ENCODE data around the gene SOX2.

SOX2 gene

GRCh38 chr3:181725131-181725731 lies 13.5 kb downstream of the SOX2 start:
- Histone ChIP-seq H3K27me3 (ENCODE audit: control insufficient read depth in 1 of 2, insufficient read depth in 1 of 2, low read length in 2 of 2) (peaks cover 81 to 100% of the 10 kb centered on the region in 2 experiments), H3K4me1 (ENCODE audit: control insufficient read depth, insufficient read depth, low read depth, low read length) (peaks cover 14% of the 10 kb centered on the region), H3K79me1 (replicated peaks; ENCODE audit: low read length, poor library complexity, severe bottlenecking) (no peaks in the 10 kb centered on the region), H2BK120ac (ENCODE audit: low read depth, low read length) (no peak overlapping the region), H2AFZ (ENCODE audit: low read depth, low read length) (no peak overlapping the region), H3K4me2 (ENCODE audit: low read length, poor library complexity, severe bottlenecking) (peak overlapping the region; percentile 6), H4K8ac (ENCODE audit: low read length) (no peak overlapping the region), H2BK5ac (ENCODE audit: low read depth, low read length, poor library complexity, severe bottlenecking) (no peak overlapping the region), H3K23ac (ENCODE audit: low read length in 2 of 2) (no peak overlapping the region), H3K4me3 (ENCODE audit: insufficient read depth in 1 of 2, low read depth in 1 of 2, low read length in 2 of 2) (no peak overlapping the region), H3K4ac (ENCODE audit: low read depth in 1 of 2, low read length in 2 of 2) (no peak overlapping the region), H3K27ac (ENCODE audit: low read length, poor library complexity, severe bottlenecking) (no peak overlapping the region), H3K9ac (ENCODE audit: low read length) (no peak overlapping the region), H3K18ac (ENCODE audit: low read depth in 1 of 2, low read length in 2 of 2) (no peak overlapping the region), H2BK15ac (ENCODE audit: low read depth, poor library complexity, severe bottlenecking) (no peak overlapping the region), H2AK5ac (ENCODE audit: low read length, severe bottlenecking) (no peak overlapping the region), H2BK12ac (ENCODE audit: low read length in 2 of 2) (no peak overlapping the region), H3K36me3 (ENCODE audit: control insufficient read depth in 1 of 2, insufficient read depth in 2 of 2, low read depth in 1 of 2, low read length in 2 of 2) (no peaks in the 10 kb centered on the region), H4K91ac (ENCODE audit: low read length) (no peak overlapping the region), H3K14ac (ENCODE audit: low read length in 2 of 2) (no peak overlapping the region), H3K9me3 (ENCODE audit: control insufficient read depth, low read length) (peaks cover 3% of the 10 kb centered on the region)
- DNase-seq: no peak
- WGBS: 2% methylated on average over 24 of the region's 24 CpGs

- no peak overlapping the region for H3K4ac ChIP-seq (ENCODE audit: low read depth in 1 of 2, low read length in 2 of 2)
- no peak overlapping the region for H2BK12ac ChIP-seq (ENCODE audit: low read length in 2 of 2)
- H3K18ac ChIP-seq (ENCODE audit: low read depth in 1 of 2, low read length in 2 of 2): no peak overlapping the region
- H3K79me1 ChIP-seq (replicated peaks; ENCODE audit: low read length, poor library complexity, severe bottlenecking): no peaks in the 10 kb centered on the region
- no peak overlapping the region for H2AFZ ChIP-seq (ENCODE audit: low read depth, low read length)
- H3K23ac ChIP-seq (ENCODE audit: low read length in 2 of 2): no peak overlapping the region
- H4K8ac ChIP-seq (ENCODE audit: low read length): no peak overlapping the region
- no peak overlapping the region for H2AK5ac ChIP-seq (ENCODE audit: low read length, severe bottlenecking)
- DNase-seq: no peak
- H4K91ac ChIP-seq (ENCODE audit: low read length): no peak overlapping the region
- H3K9ac ChIP-seq (ENCODE audit: low read length): no peak overlapping the region
- H3K4me1 ChIP-seq (ENCODE audit: control insufficient read depth, insufficient read depth, low read depth, low read length): peaks cover 14% of the 10 kb centered on the region
- no peaks in the 10 kb centered on the region for H3K36me3 ChIP-seq (ENCODE audit: control insufficient read depth in 1 of 2, insufficient read depth in 2 of 2, low read depth in 1 of 2, low read length in 2 of 2)
- peaks cover 85 to 100% of the 10 kb centered on the region in 2 experiments for H3K27me3 ChIP-seq (ENCODE audit: control insufficient read depth in 1 of 2, insufficient read depth in 1 of 2, low read length in 2 of 2)
- 2% methylated on average over 8 of the region's 15 CpGs for WGBS
- H3K4me3 ChIP-seq (ENCODE audit: insufficient read depth in 1 of 2, low read depth in 1 of 2, low read length in 2 of 2): no peak overlapping the region
- no peak overlapping the region for H2BK5ac ChIP-seq (ENCODE audit: low read depth, low read length, poor library complexity, severe bottlenecking)
- H3K14ac ChIP-seq (ENCODE audit: low read length in 2 of 2): no peak overlapping the region
- H3K4me2 ChIP-seq (ENCODE audit: low read length, poor library complexity, severe bottlenecking): peak overlapping the region; percentile 47
- H3K9me3 ChIP-seq (ENCODE audit: control insufficient read depth, low read length): peaks cover 3% of the 10 kb centered on the region
- no peak overlapping the region for H2BK120ac ChIP-seq (ENCODE audit: low read depth, low read length)
- H2BK15ac ChIP-seq (ENCODE audit: low read depth, poor library complexity, severe bottlenecking): no peak overlapping the region
- no peak overlapping the region for H3K27ac ChIP-seq (ENCODE audit: low read length, poor library complexity, severe bottlenecking)
Observed at GRCh38 chr3:181725830-181726229, 14.1 kb downstream of the SOX2 start.

GRCh38 chr3:181726351-181727330 lies 14.9 kb downstream of the SOX2 start:
- H3K4me1 ChIP-seq (ENCODE audit: control insufficient read depth, insufficient read depth, low read depth, low read length): peaks cover 14% of the 10 kb centered on the region
- H3K14ac ChIP-seq (ENCODE audit: low read length in 2 of 2): no peak overlapping the region
- H2BK120ac ChIP-seq (ENCODE audit: low read depth, low read length): no peak overlapping the region
- no peak overlapping the region for H4K8ac ChIP-seq (ENCODE audit: low read length)
- no peak overlapping the region for H2BK15ac ChIP-seq (ENCODE audit: low read depth, poor library complexity, severe bottlenecking)
- H3K79me1 ChIP-seq (replicated peaks; ENCODE audit: low read length, poor library complexity, severe bottlenecking): no peaks in the 10 kb centered on the region
- no peak overlapping the region for H3K9ac ChIP-seq (ENCODE audit: low read length)
- peak overlapping the region; percentile 78 for H3K4me2 ChIP-seq (ENCODE audit: low read length, poor library complexity, severe bottlenecking)
- 2% methylated on average over 58 of the region's 62 CpGs for WGBS
- H2BK5ac ChIP-seq (ENCODE audit: low read depth, low read length, poor library complexity, severe bottlenecking): no peak overlapping the region
- peak; percentile 5 for DNase-seq
- no peak overlapping the region for H4K91ac ChIP-seq (ENCODE audit: low read length)
- H2BK12ac ChIP-seq (ENCODE audit: low read length in 2 of 2): no peak overlapping the region
- H3K36me3 ChIP-seq (ENCODE audit: control insufficient read depth in 1 of 2, insufficient read depth in 2 of 2, low read depth in 1 of 2, low read length in 2 of 2): no peaks in the 10 kb centered on the region
- no peak overlapping the region for H2AK5ac ChIP-seq (ENCODE audit: low read length, severe bottlenecking)
- no peak overlapping the region for H2AFZ ChIP-seq (ENCODE audit: low read depth, low read length)
- H3K9me3 ChIP-seq (ENCODE audit: control insufficient read depth, low read length): peaks cover 3% of the 10 kb centered on the region
- no peak overlapping the region for H3K27ac ChIP-seq (ENCODE audit: low read length, poor library complexity, severe bottlenecking)
- no peak overlapping the region for H3K18ac ChIP-seq (ENCODE audit: low read depth in 1 of 2, low read length in 2 of 2)
- peak overlapping the region; percentile 48 to 76 for H3K4me3 ChIP-seq (ENCODE audit: insufficient read depth in 1 of 2, low read depth in 1 of 2, low read length in 2 of 2)
- peaks cover 85 to 98% of the 10 kb centered on the region in 2 experiments for H3K27me3 ChIP-seq (ENCODE audit: control insufficient read depth in 1 of 2, insufficient read depth in 1 of 2, low read length in 2 of 2)
- H3K4ac ChIP-seq (ENCODE audit: low read depth in 1 of 2, low read length in 2 of 2): no peak overlapping the region
- peak overlapping the region in 1 of 2 experiments; percentile 57 for H3K23ac ChIP-seq (ENCODE audit: low read length in 2 of 2)

DNA sequence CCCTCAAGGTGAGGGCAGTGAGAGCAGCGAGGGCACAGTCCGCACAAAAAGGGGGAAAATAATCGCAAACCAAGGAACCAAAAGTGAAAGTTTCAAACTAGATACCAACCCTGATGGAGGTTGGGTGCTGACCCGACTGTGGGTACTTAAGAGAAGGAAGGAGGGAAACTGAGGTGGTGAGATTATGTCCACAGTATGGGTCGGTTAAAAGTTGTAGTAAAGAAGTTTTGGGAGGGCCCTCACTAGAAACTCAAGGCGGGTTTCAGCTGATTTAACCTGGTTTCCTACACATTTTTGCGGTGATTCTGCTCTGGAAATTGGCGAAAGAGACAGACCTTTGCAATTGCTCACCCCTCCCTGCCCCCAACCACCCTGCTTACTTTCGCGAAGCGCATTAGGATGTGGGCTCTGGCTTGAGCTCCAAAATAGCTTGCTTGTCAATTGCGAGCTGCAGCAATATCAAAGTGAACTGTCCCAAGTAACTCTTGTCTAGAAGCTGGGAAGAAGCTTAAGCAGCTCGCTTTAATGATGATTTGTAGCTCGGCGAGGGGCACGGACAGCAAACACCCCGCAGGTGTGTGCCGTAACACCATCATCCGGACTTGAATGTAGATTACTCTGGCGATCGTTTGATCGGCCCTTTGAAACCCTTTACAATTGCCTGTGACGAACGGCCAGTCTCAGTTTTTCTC lies 15.8 kb downstream of the SOX2 start:
- Histone ChIP-seq H4K8ac (ENCODE audit: low read length) (no peak overlapping the region), H2BK120ac (ENCODE audit: low read depth, low read length) (no peak overlapping the region), H3K18ac (ENCODE audit: low read depth in 1 of 2, low read length in 2 of 2) (no peak overlapping the region), H3K79me1 (replicated peaks; ENCODE audit: low read length, poor library complexity, severe bottlenecking) (no peaks in the 10 kb centered on the region), H3K23ac (ENCODE audit: low read length in 2 of 2) (peak overlapping the region in 1 of 2 experiments; percentile 37), H3K14ac (ENCODE audit: low read length in 2 of 2) (no peak overlapping the region), H3K4me1 (ENCODE audit: control insufficient read depth, insufficient read depth, low read depth, low read length) (peaks cover 14% of the 10 kb centered on the region), H4K91ac (ENCODE audit: low read length) (no peak overlapping the region), H2AFZ (ENCODE audit: low read depth, low read length) (no peak overlapping the region), H3K27ac (ENCODE audit: low read length, poor library complexity, severe bottlenecking) (no peak overlapping the region), H3K9me3 (ENCODE audit: control insufficient read depth, low read length) (peaks cover 3% of the 10 kb centered on the region), H2BK12ac (ENCODE audit: low read length in 2 of 2) (no peak overlapping the region), H2BK15ac (ENCODE audit: low read depth, poor library complexity, severe bottlenecking) (no peak overlapping the region), H3K27me3 (ENCODE audit: control insufficient read depth in 1 of 2, insufficient read depth in 1 of 2, low read length in 2 of 2) (peaks cover 79 to 89% of the 10 kb centered on the region in 2 experiments), H2AK5ac (ENCODE audit: low read length, severe bottlenecking) (no peak overlapping the region), H3K36me3 (ENCODE audit: control insufficient read depth in 1 of 2, insufficient read depth in 2 of 2, low read depth in 1 of 2, low read length in 2 of 2) (no peaks in the 10 kb centered on the region), H3K9ac (ENCODE audit: low read length) (no peak overlapping the region), H3K4me2 (ENCODE audit: low read length, poor library complexity, severe bottlenecking) (peak overlapping the region; percentile 78), H3K4ac (ENCODE audit: low read depth in 1 of 2, low read length in 2 of 2) (no peak overlapping the region), H2BK5ac (ENCODE audit: low read depth, low read length, poor library complexity, severe bottlenecking) (no peak overlapping the region), H3K4me3 (ENCODE audit: insufficient read depth in 1 of 2, low read depth in 1 of 2, low read length in 2 of 2) (peak overlapping the region; percentile 48 to 76)
- WGBS: 3% methylated on average over 21 of the region's 24 CpGs
- DNase-seq: peak; percentile 10

Data from mesenchymal stem cell (in vitro differentiated cells and primary cell).